GM04503 (cell line): ENCODE data around the gene SLC39A5.
"Not testable (repeated sequence)": the region's sequence is repeated elsewhere in the genome, so short reads cannot be mapped to it uniquely, and the experiment has no call there.

Source experiments
- DNase-seq: peaks from one replicate; pipeline ENCODE4 v3.0.0-alpha.2; 2012; ENCODE audit warnings: low read depth

Gene SLC39A5

GRCh38 chr12:56244494-56244893, 14.6 kb downstream of the SLC39A5 start:
- no peak for DNase-seq

- DNase-seq, result no peak
Observed at GRCh38 chr12:56247923-56248322, 18.1 kb downstream of the SLC39A5 start.

GRCh38 chr12:56248711-56249110, 18.9 kb downstream of the SLC39A5 start:
- DNase-seq, result no peak

GRCh38 chr12:56252649-56253048, 22.8 kb downstream of the SLC39A5 start:
- no peak for DNase-seq

- DNase-seq, result no peak
Observed at GRCh38 chr12:56253091-56253490, 23.2 kb downstream of the SLC39A5 start.

- DNase-seq, result no peak
Observed at GRCh38 chr12:56255671-56256070, 25.8 kb downstream of the SLC39A5 start.

GRCh38 chr12:56256326-56256960, 26.6 kb downstream of the SLC39A5 start:
- DNase-seq, result no peak

- DNase-seq, result no peak
Observed at GRCh38 chr12:56257071-56257470, 27.2 kb downstream of the SLC39A5 start.

GRCh38 chr12:56257491-56258067, 27.7 kb downstream of the SLC39A5 start:
- DNase-seq, result no peak

- DNase-seq, result peak; percentile 56
Observed at GRCh38 chr12:56258068-56258819, 28.4 kb downstream of the SLC39A5 start, which contains the start of gene ANKRD52. Gene ANKRD52, minus strand, starts transcription at chr12:56258384. Its CDS starts 115 bp downstream, at chr12:56258269.

GRCh38 chr12:56258820-56259183, 29.0 kb downstream of the SLC39A5 start:
- DNase-seq, result no peak

- no peak for DNase-seq
Observed at GRCh38 chr12:56260380-56260779, 30.5 kb downstream of the SLC39A5 start.

GRCh38 chr12:56260921-56261320, 31.1 kb downstream of the SLC39A5 start:
- DNase-seq, result no peak

- DNase-seq, result peak; percentile 86
Observed at GRCh38 chr12:56261503-56262232, 31.8 kb downstream of the SLC39A5 start.

- not testable (repeated sequence) for DNase-seq
Observed at GRCh38 chr12:56262955-56263354, 33.1 kb downstream of the SLC39A5 start.

- not testable (repeated sequence) for DNase-seq
Observed at GRCh38 chr12:56266068-56266692, 36.3 kb downstream of the SLC39A5 start.

GRCh38 chr12:56266693-56267442, 37.0 kb downstream of the SLC39A5 start, which contains the start of gene COQ10A:
Gene COQ10A, plus strand, starts transcription at chr12:56266942. Its CDS starts 177 bp downstream, at chr12:56267119.
- peak; percentile 37 for DNase-seq

GRCh38 chr12:56267443-56268071, 37.7 kb downstream of the SLC39A5 start:
- no peak for DNase-seq

GRCh38 chr12:56271031-56271430, 41.2 kb downstream of the SLC39A5 start:
- DNase-seq, result no peak

GRCh38 chr12:56272468-56272867, 42.6 kb downstream of the SLC39A5 start:
- not testable (repeated sequence) for DNase-seq

- DNase-seq, result no peak
Observed at GRCh38 chr12:56274299-56274698, 44.4 kb downstream of the SLC39A5 start.
